Stimulated activated naive B cell treated with anti-CD40 and anti-IgM and Interleukin-4, amounts not matched to agents 10 μg/mL and 1 μg/mL and 100 μg/mL, for 72 hours (primary cell): Measurements from ENCODE around the gene SKAP1.
"Not testable (repeated sequence)": the region's sequence is repeated elsewhere in the genome, so short reads cannot be mapped to it uniquely, and the experiment has no call there.

Experiments
- ATAC-seq, 2 donors: fragments of 150-1000 bp; cut with Tn5 transposase; replicated peaks; 2 replicates each; pipeline ENCODE4 v1.10.0; 2021; ENCODE audit warnings: moderate library complexity in 1 of 2
- DNase-seq: peaks from one replicate; pipeline ENCODE4 v3.0.0; 2021
- H3K27ac Mint-ChIP-seq: one replicate; pipeline ENCODE4 v1.8.0; 2022; ENCODE audit warnings: mild to moderate bottlenecking, mixed read lengths
- H3K27me3 Mint-ChIP-seq, 2 donors: one replicate each; pipeline ENCODE4 v1.8.0; 2022; ENCODE audit warnings: mixed read lengths in 2 of 2
- H3K36me3 Mint-ChIP-seq, 2 donors: one replicate each; pipeline ENCODE4 v1.8.0; 2022; ENCODE audit warnings: mixed read lengths in 2 of 2, mild to moderate bottlenecking in 1 of 2
- H3K4me1 Mint-ChIP-seq, 2 donors: one replicate each; pipeline ENCODE4 v1.8.0; 2022; ENCODE audit warnings: mixed read lengths in 2 of 2, mild to moderate bottlenecking in 1 of 2
- H3K4me3 Mint-ChIP-seq, 2 donors: one replicate each; pipeline ENCODE4 v1.8.0; 2022; ENCODE audit warnings: mild to moderate bottlenecking in 2 of 2, mixed read lengths in 2 of 2, moderate library complexity in 1 of 2
- H3K9me3 Mint-ChIP-seq, 2 donors: one replicate each; pipeline ENCODE4 v1.8.0; 2022; ENCODE audit warnings: mixed read lengths in 2 of 2, mild to moderate bottlenecking in 1 of 2

Gene SKAP1

DNA sequence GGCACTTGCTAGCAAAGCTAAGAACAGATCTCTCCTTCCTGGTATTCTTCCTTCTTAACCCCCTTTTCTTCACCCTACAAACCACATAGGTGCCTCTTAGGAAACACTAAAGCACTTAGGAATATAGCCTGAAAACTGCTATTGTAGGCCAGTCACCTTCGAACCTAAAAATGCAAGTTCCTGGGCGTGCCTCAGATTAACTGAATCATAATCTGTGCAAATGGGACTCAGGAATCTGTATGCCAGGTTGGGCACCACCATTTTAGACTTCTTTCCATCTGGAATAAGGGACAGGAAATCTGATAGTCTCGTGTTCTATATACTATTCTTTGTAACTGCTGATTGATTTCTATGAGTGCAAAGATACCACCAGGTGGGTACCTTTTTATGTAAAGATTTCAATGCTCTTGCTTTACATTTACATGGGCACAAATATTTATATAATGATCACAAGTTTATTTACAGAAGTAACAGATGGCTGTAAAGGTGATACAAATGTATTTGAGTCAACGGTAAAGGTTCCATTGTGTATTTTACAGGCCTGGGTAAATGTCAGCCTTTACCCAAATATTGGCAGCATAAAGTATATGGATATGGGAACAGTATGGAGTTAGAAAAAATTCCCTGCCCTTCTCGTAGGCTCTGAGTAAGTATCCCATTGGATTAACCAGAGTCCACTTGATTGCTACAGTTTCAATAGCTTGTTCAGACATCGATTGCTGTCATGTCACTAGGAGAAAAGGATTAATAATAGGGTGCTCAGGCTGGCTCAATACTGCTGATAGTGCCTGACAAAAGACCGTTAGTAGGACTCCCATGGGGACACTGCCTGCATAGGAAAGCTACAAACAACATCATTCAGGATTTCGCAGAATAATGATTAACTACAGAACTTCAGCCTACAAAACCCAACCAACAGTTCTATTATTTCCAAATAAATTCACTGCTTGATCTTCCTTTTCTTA, 197.7 kb downstream of the SKAP1 start:
- peaks cover 0 to under 1% of the 10 kb centered on the region in 2 donors for H3K27me3 Mint-ChIP-seq
- peaks cover 15 to 18% of the 10 kb centered on the region in 2 donors for H3K36me3 Mint-ChIP-seq
- H3K27ac Mint-ChIP-seq = no peak overlapping the region
- no peak for DNase-seq
- no peak for ATAC-seq
- no peak overlapping the region for H3K4me3 Mint-ChIP-seq
- H3K9me3 Mint-ChIP-seq = no peaks in the 10 kb centered on the region
- H3K4me1 Mint-ChIP-seq = no peaks in the 10 kb centered on the region

GRCh38 chr17:48229936-48230335, 200.1 kb downstream of the SKAP1 start:
- Mint-ChIP-seq H3K27ac (no peak overlapping the region), H3K27me3 (no peaks in the 10 kb centered on the region), H3K4me1 (no peaks in the 10 kb centered on the region), H3K4me3 (no peak overlapping the region), H3K9me3 (no peaks in the 10 kb centered on the region), H3K36me3 (peaks cover 6 to 17% of the 10 kb centered on the region in 2 donors)
- no peak for ATAC-seq
- no peak for DNase-seq

- peaks cover 6 to 15% of the 10 kb centered on the region in 2 donors for H3K36me3 Mint-ChIP-seq
- no peaks in the 10 kb centered on the region for H3K4me1 Mint-ChIP-seq
- ATAC-seq = no peak
- no peak overlapping the region for H3K4me3 Mint-ChIP-seq
- DNase-seq = no peak
- no peaks in the 10 kb centered on the region for H3K9me3 Mint-ChIP-seq
- no peak overlapping the region for H3K27ac Mint-ChIP-seq
- H3K27me3 Mint-ChIP-seq = no peaks in the 10 kb centered on the region
Observed at GRCh38 chr17:48228720-48229119, 201.3 kb downstream of the SKAP1 start.

DNA sequence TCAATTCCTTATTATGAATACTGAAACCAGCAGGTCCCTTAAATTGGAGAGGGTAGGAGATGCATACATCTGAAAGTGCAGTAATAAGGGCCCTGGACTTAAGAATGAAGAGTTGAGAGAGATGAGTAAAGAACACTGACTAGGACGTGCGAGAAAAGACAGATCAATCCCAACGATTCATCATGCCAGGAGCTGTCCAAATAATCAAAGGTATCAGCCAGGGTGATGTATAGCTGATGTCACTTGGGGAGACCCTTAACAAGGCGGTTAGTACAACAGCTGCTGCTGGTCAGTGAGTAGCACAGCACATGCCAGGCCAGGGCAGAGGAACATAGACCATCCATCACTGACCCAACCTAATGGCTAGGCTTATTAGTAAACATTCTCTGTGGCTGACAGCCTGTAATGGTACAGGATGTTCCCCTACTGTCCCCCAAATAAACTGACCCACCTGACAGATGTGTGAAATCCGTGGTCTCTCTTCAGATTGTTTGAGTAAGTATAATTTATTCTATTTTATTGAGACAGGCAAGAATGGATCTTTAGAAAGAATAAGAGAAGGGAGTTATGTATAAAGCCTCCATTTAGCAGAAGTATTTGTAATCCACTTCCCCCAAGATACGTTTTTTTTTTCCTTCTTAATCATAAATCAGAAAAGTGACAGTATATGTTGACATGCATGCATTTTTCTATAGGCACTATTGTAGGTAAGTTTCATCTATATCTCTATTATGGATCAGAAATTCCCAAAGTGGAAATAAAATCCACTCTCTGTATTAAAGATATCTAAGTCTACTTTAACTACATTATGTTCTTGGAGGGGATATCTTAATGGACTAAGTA, 204.1 kb downstream of the SKAP1 start:
- ATAC-seq = no peak
- DNase-seq = no peak
- Mint-ChIP-seq H3K4me1 (no peaks in the 10 kb centered on the region), H3K4me3 (no peak overlapping the region), H3K36me3 (peaks cover 0 to 3% of the 10 kb centered on the region in 2 donors), H3K27me3 (no peaks in the 10 kb centered on the region), H3K27ac (no peak overlapping the region), H3K9me3 (no peaks in the 10 kb centered on the region)

DNA sequence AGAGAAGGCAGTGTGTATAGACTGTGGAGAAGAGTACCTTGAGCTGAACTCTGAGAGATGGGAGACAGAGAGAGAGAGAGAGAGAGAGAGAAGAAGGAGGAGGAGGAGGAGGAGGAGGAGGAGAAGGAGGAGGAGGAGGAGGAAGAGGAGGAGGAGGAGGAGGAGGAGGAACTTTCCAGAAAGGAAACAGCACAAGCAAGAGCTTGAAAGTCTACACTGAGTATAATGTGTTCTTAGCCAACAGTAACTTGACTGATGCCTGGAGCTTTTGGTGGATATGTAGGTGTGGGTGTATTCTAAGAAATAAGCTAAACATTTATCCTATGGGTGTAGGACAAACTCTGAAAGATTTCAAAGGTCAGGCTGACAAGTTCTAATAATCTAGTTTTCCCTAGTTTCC, 206.1 kb downstream of the SKAP1 start:
- Mint-ChIP-seq H3K4me1 (peaks cover 0 to 1% of the 10 kb centered on the region in 2 donors), H3K4me3 (no peak overlapping the region), H3K27me3 (no peaks in the 10 kb centered on the region), H3K36me3 (peaks cover 0 to 9% of the 10 kb centered on the region in 2 donors), H3K27ac (no peak overlapping the region), H3K9me3 (no peaks in the 10 kb centered on the region)
- no peak for ATAC-seq
- DNase-seq = no peak

- ATAC-seq (no peak), DNase-seq (no peak)
- Mint-ChIP-seq H3K36me3 (peaks cover 5 to 11% of the 10 kb centered on the region in 2 donors), H3K9me3 (no peaks in the 10 kb centered on the region), H3K4me3 (no peak overlapping the region), H3K4me1 (peaks cover 1 to 8% of the 10 kb centered on the region in 2 donors), H3K27ac (no peak overlapping the region), H3K27me3 (no peaks in the 10 kb centered on the region)
Observed at GRCh38 chr17:48219617-48220016, 210.4 kb downstream of the SKAP1 start.

DNA sequence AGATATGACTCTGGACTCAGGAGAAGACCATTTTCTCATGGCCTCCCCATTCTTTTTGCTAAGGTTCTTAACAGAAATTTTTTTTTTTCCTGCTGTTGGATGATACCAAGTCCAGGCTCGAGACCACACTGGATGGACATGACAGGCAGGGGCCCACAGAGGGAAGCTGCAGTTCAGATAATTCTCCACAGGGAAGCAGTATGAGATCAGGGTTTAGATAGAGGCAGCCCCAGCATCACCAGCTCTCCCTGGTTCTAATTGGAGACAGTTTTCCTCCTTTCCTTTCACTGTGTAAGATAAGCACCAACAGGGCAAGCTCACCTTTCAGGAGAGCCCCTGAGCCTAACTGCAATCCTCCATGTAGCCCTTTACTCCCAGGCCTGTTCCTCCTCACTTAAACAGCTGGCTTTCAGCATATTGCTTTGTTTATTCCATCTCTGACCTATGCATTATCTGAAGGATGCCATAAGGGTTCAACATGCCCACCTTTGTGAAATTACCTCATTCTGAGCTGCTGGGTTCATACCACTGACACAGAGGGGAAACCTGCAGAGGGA, 214.4 kb downstream of the SKAP1 start:
- ATAC-seq (no peak), DNase-seq (no peak)
- Mint-ChIP-seq H3K27ac (peak overlapping the region; percentile 42), H3K27me3 (no peaks in the 10 kb centered on the region), H3K4me3 (no peak overlapping the region), H3K36me3 (peaks cover 13 to 14% of the 10 kb centered on the region in 2 donors), H3K9me3 (no peaks in the 10 kb centered on the region), H3K4me1 (peaks cover 1 to 8% of the 10 kb centered on the region in 2 donors)

- H3K4me3 Mint-ChIP-seq = no peak overlapping the region
- H3K9me3 Mint-ChIP-seq = no peaks in the 10 kb centered on the region
- no peak overlapping the region for H3K27ac Mint-ChIP-seq
- peaks cover 0 to 8% of the 10 kb centered on the region in 2 donors for H3K4me1 Mint-ChIP-seq
- no peaks in the 10 kb centered on the region for H3K27me3 Mint-ChIP-seq
- ATAC-seq (no peak), DNase-seq (no peak)
- H3K36me3 Mint-ChIP-seq = peaks cover 8 to 18% of the 10 kb centered on the region in 2 donors
Observed at GRCh38 chr17:48213797-48214196, 216.2 kb downstream of the SKAP1 start.

GRCh38 chr17:48211787-48212186, 218.2 kb downstream of the SKAP1 start:
- no peak overlapping the region for H3K4me3 Mint-ChIP-seq
- no peaks in the 10 kb centered on the region for H3K4me1 Mint-ChIP-seq

DNA sequence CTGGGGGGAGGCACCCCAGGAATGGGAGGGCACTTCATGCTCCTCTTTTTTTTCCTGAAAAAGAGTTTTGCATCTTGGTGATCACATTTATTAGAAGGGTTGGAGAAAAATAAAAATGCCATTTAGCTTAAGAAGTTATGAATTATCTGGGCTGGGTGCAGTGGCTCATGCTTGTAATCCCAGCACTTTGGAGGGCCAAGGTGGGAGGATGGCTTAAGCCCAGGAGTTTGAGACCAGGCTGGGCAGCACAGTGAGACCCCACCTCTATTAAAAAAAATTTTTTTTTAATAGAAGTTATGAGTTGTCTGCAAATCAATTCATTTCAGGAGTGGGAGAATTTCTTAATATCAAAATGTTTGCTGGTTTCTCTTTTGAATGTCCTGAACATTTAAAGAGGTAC, 219.0 kb downstream of the SKAP1 start:
- Mint-ChIP-seq H3K36me3 (peaks cover 9 to 10% of the 10 kb centered on the region in 2 donors), H3K27me3 (no peaks in the 10 kb centered on the region), H3K4me3 (no peak overlapping the region), H3K9me3 (no peaks in the 10 kb centered on the region), H3K4me1 (no peaks in the 10 kb centered on the region), H3K27ac (no peak overlapping the region)
- ATAC-seq = no peak
- DNase-seq = no peak

More at GRCh38 chr17:48211787-48212186, 218.2 kb downstream of the SKAP1 start:
- ATAC-seq (no peak), DNase-seq (no peak)
- H3K27me3 Mint-ChIP-seq = no peaks in the 10 kb centered on the region
- peaks cover 8 to 13% of the 10 kb centered on the region in 2 donors for H3K36me3 Mint-ChIP-seq
- H3K9me3 Mint-ChIP-seq = no peaks in the 10 kb centered on the region
- H3K27ac Mint-ChIP-seq = no peak overlapping the region

DNA sequence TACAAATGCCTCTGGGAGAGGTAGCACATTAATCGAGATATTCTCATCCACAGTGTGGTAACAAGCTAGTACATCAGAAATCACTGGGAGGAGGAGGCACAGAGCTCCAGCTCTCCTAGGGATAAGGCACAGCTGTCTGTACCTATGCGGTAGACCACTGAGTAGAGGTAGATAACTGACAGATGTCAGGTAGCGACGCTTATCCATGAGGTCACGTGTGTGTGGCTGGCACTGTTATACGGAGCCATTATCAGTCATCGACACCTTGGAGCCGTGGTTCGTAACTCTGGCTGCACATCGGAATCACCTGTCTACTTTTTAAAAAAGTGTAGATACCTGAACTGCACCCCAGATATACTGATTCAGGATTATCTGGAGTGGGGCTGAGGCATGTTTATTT, 220.0 kb downstream of the SKAP1 start:
- peaks cover 0 to 3% of the 10 kb centered on the region in 2 donors for H3K4me1 Mint-ChIP-seq
- peaks cover 0 to 4% of the 10 kb centered on the region in 2 donors for H3K27me3 Mint-ChIP-seq
- no peak for ATAC-seq
- no peaks in the 10 kb centered on the region for H3K9me3 Mint-ChIP-seq
- H3K4me3 Mint-ChIP-seq = no peak overlapping the region
- H3K36me3 Mint-ChIP-seq = peaks cover 11 to 13% of the 10 kb centered on the region in 2 donors
- no peak overlapping the region for H3K27ac Mint-ChIP-seq
- DNase-seq = no peak

DNA sequence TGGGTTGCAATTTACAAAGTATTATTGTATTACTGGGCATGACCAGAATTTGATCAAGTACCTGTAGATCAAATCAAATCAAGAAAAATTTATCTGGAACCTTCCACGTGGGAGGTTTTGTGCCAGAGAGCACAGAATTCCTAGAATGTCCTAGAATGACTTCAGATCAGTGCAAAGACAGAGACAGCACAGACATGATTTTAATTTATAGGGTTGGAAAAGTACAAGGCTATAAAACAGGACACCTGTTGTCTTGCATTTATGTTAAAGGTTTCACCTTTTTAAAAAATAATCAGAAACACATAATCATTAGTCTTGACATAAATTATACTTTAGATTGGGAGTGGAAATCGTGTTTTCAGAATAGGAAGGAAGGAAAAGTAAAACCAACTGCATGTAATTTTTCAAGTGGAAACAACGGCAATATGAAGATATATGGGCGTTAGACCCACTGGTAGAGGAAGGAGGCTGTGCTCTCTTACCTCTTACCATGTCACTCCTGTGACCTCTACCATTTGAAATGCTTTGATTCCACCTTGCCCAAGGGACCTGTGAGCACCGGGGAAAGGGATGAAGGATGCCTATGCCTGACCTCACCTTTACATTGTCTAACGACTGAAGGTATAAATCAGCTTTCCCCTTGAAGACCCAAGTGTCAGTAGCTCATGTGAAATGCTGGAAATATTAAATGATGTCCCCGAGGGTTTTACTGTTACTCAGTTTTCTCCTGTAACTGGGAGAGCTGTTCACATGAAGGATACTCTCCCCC, 222.1 kb downstream of the SKAP1 start:
- DNase-seq = no peak
- no peak overlapping the region for H3K27ac Mint-ChIP-seq
- H3K36me3 Mint-ChIP-seq = peaks cover 8 to 12% of the 10 kb centered on the region in 2 donors
- no peak overlapping the region for H3K4me3 Mint-ChIP-seq
- no peak for ATAC-seq
- H3K27me3 Mint-ChIP-seq = peaks cover 0 to 4% of the 10 kb centered on the region in 2 donors
- peaks cover 0 to 4% of the 10 kb centered on the region in 2 donors for H3K4me1 Mint-ChIP-seq
- no peaks in the 10 kb centered on the region for H3K9me3 Mint-ChIP-seq

DNA sequence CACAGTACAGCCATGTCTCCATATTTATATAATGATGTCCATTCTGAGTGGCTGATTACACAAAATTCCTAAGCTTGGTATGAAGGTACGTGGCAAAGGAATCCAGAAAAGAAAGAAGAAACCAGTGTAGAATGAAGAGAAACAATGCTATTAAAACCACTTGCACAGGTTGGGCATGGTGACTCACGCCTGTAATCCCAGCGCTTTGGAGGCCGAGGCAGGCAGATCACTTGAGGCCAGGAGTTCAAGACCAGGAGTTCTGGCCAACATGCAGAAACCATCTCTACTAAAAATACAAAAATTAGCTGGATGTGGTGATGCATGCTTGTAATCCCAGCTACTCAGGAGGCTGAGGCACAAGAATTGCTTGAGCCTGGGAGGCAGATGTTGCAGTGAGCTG, 223.0 kb downstream of the SKAP1 start:
- not testable (repeated sequence) for H3K4me3 Mint-ChIP-seq

More for the DNA sequence above, 223.0 kb downstream of the SKAP1 start:
- ATAC-seq, H3K9me3 Mint-ChIP-seq, H3K27ac Mint-ChIP-seq, DNase-seq, H3K4me1 Mint-ChIP-seq, H3K27me3 Mint-ChIP-seq: not testable (repeated sequence)
- H3K36me3 Mint-ChIP-seq = peaks cover 8 to 12% of the 10 kb centered on the region in 2 donors
